HG02884 (cell line): Measurements from ENCODE around the gene ARHGEF38.
A peak's percentile ranks its signal among the peaks of the same experiment; 100 is the strongest.

Experiments used
- ATAC-seq: cut with Tn5 transposase; IDR thresholded peaks from one replicate; pipeline ENCODE4 v1.9.1; 2021; ENCODE audit warnings: mild to moderate bottlenecking, moderate library complexity; ENCODE audit not compliant: unreplicated experiment

Gene ARHGEF38

GRCh38 chr4:105558277-105558676 is 5.9 kb downstream of the ARHGEF38 start:
- no peak for ATAC-seq

DNA sequence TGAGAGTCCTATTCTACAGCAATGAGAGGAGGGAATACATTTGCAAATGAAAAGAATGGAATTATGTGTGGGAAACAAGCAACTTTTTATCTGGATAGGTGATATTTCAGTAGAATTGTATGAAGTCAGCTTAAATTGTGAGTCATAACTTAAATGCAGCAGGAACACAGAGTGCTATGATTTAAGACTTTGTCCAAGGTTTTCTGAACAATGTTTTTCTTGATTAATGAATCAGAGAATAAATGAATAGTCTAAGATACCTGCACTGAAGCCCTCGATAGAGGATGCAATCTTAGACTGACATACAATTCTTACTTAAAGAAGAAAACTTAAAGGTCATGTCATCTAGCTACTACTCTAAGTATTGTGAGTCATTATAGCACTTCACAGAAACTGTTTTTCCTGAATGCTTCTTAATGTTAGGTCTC is 8.0 kb downstream of the ARHGEF38 start:
- no peak for ATAC-seq

GRCh38 chr4:105563352-105563751 is 10.9 kb downstream of the ARHGEF38 start:
- ATAC-seq: no peak

DNA sequence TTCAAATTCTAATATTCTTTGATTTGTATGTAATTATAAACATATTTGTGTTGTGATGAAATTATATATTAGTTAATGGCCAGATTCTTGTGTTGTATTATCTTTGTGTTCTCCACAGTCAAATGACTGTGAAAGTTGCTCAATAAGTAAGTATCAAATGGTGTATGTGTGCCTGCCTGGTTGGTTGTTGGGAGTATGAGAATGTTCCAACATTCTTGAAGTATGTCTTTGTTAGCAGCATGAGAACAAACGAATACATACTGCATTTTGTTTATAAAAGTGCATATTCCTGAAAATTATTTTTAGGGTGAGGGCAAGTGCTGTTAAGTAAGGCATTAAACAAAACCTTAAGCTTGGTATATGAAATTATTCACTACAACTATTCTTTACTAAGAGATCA is 16.2 kb downstream of the ARHGEF38 start:
- no peak for ATAC-seq

DNA sequence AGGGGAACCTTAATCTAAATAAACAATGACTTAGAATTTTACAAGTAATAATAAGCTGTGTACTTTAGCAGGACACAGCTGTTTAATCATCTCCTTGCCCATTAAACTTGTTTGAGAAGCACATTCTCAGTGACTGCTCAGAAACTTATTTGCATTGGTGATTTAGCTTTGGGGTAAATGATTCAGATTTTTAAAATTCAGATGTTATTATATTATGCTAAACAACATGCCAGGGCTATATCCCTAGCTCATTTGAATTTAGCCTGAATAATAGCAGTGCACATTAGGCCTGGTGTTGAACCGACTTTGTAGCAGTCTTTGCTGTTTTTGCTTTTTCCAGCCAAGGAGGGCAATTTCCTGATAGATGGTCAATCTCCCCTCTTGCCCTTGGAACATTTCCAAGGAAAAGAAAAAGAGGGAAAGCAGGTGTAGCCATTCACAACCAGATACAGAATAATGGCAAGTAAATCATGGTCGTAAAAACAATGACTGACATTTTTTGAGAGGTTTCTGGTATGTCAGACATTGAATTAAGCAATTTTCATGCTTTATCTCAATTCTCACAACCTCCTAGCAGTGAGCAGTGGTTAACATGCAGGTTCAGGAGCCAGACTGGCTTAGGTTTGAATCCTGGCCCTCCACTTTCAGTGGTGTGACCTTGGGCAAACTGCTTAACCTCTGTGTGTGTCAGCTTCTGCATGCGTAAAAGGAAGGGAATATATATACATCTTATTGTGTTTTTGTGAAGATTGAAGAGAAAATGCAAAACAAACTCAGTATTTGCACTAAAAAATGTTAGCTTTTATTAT is 16.8 kb downstream of the ARHGEF38 start:
- no peak for ATAC-seq

GRCh38 chr4:105569866-105570236 is 17.4 kb downstream of the ARHGEF38 start:
- no peak for ATAC-seq

DNA sequence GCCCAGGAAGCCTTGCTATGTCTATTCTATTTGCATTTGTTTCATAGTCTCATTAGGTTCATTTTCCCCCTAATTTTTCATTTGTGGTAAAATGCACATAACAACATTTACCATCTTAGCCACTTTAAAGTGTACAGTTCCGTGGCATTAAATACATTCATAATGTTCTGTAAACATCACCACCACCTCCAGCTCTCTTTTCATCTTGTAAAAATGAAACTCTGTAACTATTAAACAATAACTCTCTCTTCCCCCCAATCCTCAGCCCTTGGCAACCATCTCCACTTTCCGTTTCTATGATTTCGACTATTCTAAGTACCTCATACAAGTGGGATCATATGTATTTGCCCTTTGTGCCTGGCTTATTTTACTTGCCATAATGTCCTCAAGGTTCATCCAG is 19.9 kb downstream of the ARHGEF38 start:
- no peak for ATAC-seq

GRCh38 chr4:105586638-105587328 is 34.4 kb downstream of the ARHGEF38 start:
- no peak for ATAC-seq

- ATAC-seq: no peak
These were observed 35.4 kb downstream of the ARHGEF38 start for GRCh38 chr4:105587841-105588240.

- ATAC-seq: no peak
These were observed 35.8 kb downstream of the ARHGEF38 start for GRCh38 chr4:105588252-105588651.

DNA sequence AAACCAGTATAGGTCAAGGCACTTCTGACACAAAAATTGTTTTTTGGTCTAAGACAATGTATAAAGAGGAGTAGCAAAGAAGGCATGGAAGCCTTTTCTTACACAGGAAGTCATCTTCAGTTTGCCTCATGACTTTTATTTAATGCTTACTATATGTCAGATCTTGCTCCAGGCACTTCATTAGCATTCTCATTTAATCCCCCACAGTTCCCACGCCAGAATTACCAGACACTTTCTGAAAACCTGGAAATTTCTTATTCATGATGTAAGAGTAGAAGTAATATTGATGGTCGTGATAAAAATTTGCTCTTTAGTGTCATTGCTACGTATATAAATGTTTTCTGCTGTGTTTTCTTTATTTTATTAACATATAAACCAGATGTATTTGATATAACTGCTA is 39.2 kb downstream of the ARHGEF38 start:
- ATAC-seq: no peak

GRCh38 chr4:105594099-105595010 is 41.9 kb downstream of the ARHGEF38 start:
- peak; percentile 95 for ATAC-seq

GRCh38 chr4:105596684-105597083 is 44.3 kb downstream of the ARHGEF38 start:
- ATAC-seq: no peak

GRCh38 chr4:105598052-105598451 is 45.6 kb downstream of the ARHGEF38 start:
- ATAC-seq: no peak

- no peak for ATAC-seq
These were observed 46.4 kb downstream of the ARHGEF38 start for GRCh38 chr4:105598787-105599186.

DNA sequence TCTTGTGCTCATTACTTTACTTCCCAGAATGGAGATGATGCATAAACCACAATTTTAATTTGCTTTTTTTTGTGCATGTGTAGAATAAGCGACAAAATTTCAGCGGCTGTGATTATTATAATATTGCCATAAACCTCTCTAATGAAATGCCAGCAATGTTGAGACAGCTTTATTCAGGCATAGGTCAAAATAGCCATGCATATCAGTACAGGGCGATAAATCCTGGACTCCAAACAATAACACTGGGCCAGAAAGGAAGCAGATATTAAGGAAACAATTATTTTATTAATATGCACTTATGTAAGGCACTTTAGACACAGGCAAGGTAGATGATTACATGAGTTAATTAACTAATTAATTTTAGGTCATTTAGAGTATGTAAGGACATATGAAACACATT is 47.1 kb downstream of the ARHGEF38 start:
- ATAC-seq: no peak

- no peak for ATAC-seq
These were observed 47.7 kb downstream of the ARHGEF38 start for GRCh38 chr4:105599932-105600655.

- ATAC-seq: no peak
These were observed 48.5 kb downstream of the ARHGEF38 start for GRCh38 chr4:105600951-105601350.

GRCh38 chr4:105601406-105601805 is 49.0 kb downstream of the ARHGEF38 start:
- ATAC-seq: no peak

DNA sequence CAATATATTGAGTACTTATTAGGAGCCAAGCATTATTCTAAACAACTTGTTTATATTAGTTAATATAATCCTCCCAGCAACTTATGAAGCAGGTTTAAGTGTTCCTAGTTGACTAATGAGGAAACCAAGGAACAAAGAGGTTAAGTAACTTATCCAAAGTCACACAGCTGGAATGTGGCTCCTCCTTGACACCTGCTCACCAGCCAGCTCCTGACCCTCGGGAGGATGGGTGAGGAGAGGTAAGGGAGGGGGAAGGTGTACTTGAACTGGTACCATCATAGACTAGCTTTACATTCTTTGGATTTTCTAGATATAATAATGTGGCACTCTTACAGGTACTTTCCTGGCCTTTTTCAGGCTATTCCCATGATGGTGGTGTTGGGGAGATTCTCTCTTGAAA is 50.7 kb downstream of the ARHGEF38 start:
- ATAC-seq: no peak

DNA sequence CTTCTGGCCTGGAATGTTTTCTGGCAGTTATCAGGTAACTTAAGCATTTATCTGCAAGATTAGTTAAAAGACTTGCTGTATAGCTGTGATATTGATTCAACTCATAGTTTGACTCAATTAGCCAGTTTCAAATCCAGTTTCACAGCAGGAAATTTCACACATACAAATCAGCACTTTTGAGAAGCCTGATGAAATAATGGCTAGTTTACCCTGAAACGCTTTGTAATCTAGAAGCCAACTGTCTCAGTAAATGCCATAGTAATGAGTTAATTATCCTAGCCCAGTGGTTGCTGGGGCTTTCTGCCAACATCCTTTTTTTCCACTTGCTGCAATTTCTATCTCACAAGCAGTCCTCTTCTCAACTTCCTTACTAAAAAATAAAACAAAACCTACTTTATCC is 53.1 kb downstream of the ARHGEF38 start:
- peak; percentile 40 for ATAC-seq
